A549 (cell line): Measurements from ENCODE around the gene APPL1.

Source experiments
- MAFK ChIP-seq: fragments of 450-650 bp; IDR thresholded peaks from 2 replicates; pipeline ENCODE4 v1.6.1; 2014; ENCODE audit not compliant: partially characterized antibody
- POLR2A ChIP-seq: IDR thresholded peaks from 2 replicates; pipeline ENCODE4 v1.6.1; 2012; ENCODE audit warnings: mild to moderate bottlenecking, low read length
- RNF2 ChIP-seq: fragments of 200-600 bp; sonication (generic); IDR thresholded peaks from 2 replicates; pipeline ENCODE4 v1.6.1; 2016; ENCODE audit warnings: low read depth, mild to moderate bottlenecking, antibody characterized with exemption, moderate library complexity, borderline replicate concordance
- TF ChIP-seq, protein P1 (sequence below): fragments of >200 bp; sonication (Bioruptor Twin); formaldehyde crosslinking; IDR thresholded peaks from 3 replicates; pipeline ENCODE4 v1.5.1; 2016

DNA sequence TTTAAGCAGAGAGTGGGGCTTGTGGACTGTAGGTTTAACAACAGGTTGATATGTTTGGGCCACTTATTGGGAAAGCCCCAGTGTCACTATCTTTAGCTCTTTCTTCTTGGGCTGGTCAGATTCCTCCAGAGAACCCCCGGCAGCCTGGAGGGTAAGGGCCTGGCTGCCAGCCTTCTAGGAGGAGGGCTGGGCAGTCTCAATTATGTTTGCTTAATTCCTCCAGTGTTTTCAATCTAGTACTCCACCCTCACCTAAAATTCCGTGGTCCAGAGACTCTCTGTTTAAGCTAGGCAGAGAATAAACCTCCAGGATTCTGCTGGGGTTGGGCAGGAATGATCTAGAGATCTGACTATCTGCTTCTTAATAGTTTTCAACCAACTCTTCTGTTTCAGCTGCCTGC is 59.7 kb downstream of the APPL1 start:
- TF ChIP-seq, protein P1, sequence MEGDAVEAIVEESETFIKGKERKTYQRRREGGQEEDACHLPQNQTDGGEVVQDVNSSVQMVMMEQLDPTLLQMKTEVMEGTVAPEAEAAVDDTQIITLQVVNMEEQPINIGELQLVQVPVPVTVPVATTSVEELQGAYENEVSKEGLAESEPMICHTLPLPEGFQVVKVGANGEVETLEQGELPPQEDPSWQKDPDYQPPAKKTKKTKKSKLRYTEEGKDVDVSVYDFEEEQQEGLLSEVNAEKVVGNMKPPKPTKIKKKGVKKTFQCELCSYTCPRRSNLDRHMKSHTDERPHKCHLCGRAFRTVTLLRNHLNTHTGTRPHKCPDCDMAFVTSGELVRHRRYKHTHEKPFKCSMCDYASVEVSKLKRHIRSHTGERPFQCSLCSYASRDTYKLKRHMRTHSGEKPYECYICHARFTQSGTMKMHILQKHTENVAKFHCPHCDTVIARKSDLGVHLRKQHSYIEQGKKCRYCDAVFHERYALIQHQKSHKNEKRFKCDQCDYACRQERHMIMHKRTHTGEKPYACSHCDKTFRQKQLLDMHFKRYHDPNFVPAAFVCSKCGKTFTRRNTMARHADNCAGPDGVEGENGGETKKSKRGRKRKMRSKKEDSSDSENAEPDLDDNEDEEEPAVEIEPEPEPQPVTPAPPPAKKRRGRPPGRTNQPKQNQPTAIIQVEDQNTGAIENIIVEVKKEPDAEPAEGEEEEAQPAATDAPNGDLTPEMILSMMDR: no peak
- TF ChIP-seq MAFK (no peak), POLR2A (no peak), RNF2 (no peak)
